Retinal pigment epithelial cell (primary cell): ENCODE data around the gene RNF183.
A peak's percentile ranks its signal among the peaks of the same experiment; 100 is the strongest.

Source experiments
- DNase-seq: peaks from one replicate; pipeline ENCODE4 v3.0.0-alpha.2; 2010; ENCODE audit warnings: low read depth
- H3K4me3 ChIP-seq: 2 replicates; pipeline ENCODE4 v1.5.1; 2011; ENCODE audit warnings: mild to moderate bottlenecking, low read length, control low read depth, moderate library complexity
- CTCF ChIP-seq: conservative IDR thresholded peaks from 2 replicates; pipeline ENCODE4 v1.5.1; 2011; ENCODE audit warnings: low read depth, low read length, control low read depth, inconsistent platforms

Gene RNF183

DNA sequence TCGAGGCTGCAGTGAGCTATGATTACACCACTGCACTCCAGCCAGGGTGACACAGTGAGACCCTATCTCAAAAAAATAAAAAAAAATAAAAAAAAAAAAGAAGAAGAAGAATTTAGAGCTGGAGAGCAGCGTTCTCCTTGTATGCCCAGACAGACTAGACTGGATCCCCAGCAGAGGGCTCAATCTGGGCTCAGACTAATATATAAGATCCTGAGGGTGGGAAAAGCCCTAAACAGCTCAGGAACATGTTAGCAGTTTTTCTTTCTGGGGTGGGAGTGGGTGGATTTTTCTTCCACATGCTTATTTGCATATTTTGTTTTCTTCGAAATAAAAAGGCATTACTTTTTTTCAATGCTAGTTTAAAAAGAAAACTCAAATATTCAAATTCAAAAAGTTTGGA lies 45.3 kb upstream of the RNF183 start:
- DNase-seq: no peak

DNA sequence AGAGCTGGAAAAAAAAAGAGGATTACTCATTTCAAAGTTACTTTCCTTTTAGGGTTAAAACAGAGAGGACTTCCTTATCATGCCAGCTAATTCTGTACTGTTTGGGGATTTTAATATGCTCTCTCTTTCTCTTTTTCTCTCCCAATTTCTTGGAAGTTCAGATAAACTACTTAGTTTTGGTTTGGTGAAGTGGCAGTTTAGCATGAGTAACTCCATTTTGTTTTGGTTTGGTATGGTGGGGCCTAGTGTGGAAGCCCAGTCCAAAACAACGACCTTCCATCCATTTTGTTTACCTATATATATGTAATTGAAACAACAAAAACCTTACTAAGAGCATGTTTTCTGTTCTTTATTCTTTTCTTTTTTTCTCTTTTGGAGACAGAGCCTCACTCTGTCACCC lies 42.5 kb upstream of the RNF183 start:
- H3K4me3 ChIP-seq: no peak overlapping the region
- TF ChIP-seq CTCF: no peak
- no peak for DNase-seq

More for the DNA sequence above, 45.3 kb upstream of the RNF183 start:
- H3K4me3 ChIP-seq: no peak overlapping the region
- TF ChIP-seq CTCF: no peak

GRCh38 chr9:113345190-113345589 lies 42.0 kb upstream of the RNF183 start:
- no peak overlapping the region for H3K4me3 ChIP-seq
- TF ChIP-seq CTCF: no peak
- DNase-seq: no peak

DNA sequence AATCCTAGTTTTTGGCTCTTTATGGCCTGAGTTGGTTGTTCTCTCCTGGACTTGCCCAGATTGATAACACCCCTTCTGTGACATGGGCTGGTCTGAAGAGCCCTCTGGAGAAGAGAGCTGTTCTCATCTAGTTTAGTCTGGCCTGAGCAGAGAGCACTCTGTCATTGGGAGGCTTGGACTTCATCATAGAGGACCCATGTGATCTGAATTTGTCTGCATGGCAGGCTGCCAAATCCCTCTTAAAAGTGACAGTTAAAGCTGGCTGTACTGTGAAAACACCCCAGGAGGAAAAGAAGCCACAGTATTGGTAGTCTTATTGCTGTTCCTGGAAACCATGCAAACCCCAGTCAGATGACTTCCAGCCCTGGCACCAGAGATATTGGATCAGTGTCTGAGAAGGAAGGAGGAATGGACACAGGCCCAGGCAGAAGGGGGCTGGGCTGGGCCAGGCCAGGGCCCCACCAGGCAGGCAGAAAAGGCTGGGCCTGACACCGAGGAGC lies 40.6 kb upstream of the RNF183 start:
- no peak for TF ChIP-seq CTCF
- peak; percentile 92 for DNase-seq
- H3K4me3 ChIP-seq: no peak overlapping the region

- DNase-seq: no peak
- no peak for TF ChIP-seq CTCF
- H3K4me3 ChIP-seq: no peak overlapping the region
These were observed 38.7 kb upstream of the RNF183 start for GRCh38 chr9:113341712-113342410.

DNA sequence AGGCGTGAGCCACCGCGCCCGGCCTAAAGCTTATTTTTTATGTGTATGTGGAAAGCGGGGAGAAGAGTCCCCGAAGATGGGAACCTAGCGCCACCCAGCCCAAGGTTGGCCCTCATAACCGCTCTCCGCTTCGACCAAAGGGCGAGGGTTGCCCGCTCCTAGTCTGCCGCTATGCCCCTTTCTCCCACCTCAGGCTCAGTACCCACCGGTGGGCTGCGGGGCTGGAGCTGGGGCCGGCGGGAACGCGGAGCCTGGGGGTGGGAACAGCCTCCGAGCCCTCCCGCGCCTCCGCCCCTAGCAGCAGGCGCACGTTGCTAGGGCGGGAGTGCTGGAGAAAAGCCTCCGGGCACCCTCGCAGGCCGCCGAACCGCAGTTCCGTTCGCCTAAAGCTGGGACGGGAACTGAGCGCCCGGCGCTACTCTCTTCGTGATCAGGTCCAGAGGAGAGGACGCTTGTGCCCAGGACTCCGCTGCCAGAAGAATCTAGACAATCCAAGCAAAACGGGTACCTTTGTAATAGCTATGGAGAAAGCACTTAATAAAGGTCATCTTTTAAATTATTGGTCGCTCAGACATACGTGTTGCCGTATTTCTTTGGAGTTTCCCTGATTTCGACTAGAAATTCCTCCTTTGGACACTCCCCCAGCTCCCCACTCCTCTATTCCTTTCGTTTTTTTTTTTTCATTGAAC lies 37.0 kb upstream of the RNF183 start, which contains the start of gene WDR31:
Gene WDR31, minus strand, starts transcription at position 265 of the 689 bp plus-strand sequence. CDS start 8,253 bp downstream, outside the sequence.
- peak within 1 kb of the TSS; percentile 85 for H3K4me3 ChIP-seq
- DNase-seq: peak; percentile 63
- TF ChIP-seq CTCF: no peak
